GM18507 (cell line): ENCODE measurements around the gene SELENOO.

Source experiments
- DNase-seq: peaks from one replicate; pipeline ENCODE4 v3.0.0; 2011; ENCODE audit warnings: low read depth; ENCODE audit not compliant: insufficient read length; ENCODE audit errors: extremely low spot score
- FAIRE-seq: peaks from 2 replicates; lab custom pipeline; 2011; peaks lifted over from hg19 to GRCh38; lab: Jason Lieb, UNC

SELENOO gene

DNA sequence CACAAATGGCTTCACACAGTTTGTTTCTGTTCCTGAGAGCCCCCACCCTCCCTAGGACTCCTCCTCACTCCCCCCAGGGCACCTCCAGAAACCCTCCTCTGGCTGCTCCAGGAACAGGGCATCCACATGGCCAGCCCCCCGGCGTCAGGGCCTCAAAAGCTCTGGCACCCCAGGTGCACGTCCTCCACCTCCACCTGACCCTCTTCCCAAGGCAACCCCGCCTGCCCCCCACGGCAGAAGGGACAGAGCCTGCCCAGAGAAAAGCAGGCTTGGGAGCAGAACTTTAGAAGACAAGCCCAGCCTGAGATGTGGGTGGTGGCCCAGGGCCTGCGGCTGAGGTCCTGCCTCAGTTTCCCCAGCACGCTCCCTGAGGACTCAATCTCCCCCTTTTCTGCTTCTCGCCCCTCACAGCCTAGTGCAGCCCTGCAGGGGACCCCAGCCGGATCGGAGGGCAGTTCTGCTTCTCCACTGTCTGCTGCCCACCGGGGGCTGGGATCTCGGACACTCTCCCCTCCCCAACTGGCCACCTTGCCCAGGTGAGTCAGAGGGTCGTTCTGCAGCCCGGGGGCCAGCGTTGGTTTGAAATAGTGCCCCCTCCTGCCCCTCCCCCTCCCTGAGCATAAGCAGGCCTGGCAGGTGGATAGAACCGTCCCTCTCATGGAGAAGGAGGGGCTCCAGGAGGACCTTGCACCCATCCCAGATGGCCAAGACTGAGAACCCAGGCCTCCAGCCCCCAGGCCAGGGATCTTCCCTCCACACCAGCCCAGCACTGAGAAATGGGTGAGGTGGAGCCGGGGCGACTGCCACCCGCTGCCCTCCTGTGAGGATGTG, 17.5 kb upstream of the SELENOO start:
- DNase-seq (no peak), FAIRE-seq (no peak)

DNA sequence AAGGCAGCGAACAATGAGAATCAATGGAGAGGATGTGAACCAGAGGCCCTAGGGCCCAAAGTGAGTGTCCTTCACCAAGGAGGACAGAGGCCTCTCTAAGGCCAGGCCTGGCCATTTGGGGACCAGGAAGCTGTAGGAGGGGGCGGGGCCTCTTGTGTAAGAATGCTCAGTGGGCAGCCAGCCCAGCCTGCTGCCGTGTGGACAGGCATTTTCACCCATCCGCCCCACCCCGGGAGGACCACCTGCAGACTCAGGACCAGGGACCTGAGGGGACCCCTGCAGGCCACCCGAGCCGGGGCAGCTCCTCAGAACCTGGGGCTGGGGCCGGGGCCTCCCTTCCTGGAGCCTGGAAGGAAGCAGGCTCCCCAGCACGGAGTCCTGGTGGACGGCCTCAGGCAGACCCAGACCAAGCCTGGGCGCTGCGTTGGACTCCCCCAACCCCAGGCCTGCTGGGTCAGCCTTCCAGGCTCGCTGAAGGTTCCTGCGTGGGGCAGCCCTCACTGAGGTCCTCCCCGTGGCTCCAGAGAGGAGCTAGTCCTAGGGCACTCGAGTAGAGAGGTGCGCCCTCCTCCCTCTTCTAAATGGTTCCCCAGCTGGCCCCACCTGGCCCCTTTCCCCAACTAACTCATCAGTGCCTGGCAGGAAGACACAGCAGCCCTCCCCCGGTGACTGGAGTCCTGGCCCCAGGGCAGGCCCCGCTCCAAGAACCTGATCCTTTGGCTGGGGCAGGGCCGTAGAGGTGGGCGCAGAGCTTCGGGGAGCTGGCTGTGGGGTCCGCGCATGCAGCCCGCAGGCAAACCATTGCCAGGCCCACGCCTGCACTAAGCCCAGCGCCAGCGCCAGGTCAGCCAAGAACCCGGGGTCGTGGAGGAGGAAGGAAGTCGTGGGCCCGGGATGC, 16.6 kb upstream of the SELENOO start:
- DNase-seq, result no peak

DNA sequence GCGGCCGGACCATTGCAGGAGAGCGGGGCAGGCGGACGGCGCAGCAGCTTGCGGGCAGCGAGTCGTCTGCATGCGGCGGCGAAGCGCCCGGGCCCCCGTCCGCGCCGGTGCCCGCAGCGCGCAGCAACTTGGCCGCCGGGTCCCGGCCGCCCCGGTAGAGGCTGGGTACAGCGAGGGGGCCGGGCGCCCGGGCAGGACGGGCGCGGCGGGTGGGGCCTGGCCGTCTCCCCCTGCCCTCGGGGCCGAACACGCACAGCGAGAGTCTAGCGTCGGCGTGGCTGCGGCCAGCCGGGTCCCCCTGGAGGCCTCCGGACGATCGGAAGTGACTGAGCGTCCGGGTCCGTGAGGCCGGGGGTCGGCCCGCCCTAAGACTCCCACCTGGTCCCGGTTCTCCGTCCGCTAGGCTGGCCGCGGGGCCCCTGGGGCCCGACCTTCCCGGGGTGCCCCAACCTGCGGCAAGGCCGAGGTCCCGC, 15.9 kb upstream of the SELENOO start:
- no peak for DNase-seq
- FAIRE-seq, result no peak

More for the DNA sequence above, 16.6 kb upstream of the SELENOO start:
- FAIRE-seq, result no peak

- FAIRE-seq (peak; percentile 53), DNase-seq (peak; percentile 93)
These were observed 15.3 kb upstream of the SELENOO start, which contains the start of gene TRABD for GRCh38 chr22:50185375-50186087. Gene TRABD (plus strand): TSS chr22:50185913. CDS start chr22:50193061, 7,148 bp downstream.

DNA sequence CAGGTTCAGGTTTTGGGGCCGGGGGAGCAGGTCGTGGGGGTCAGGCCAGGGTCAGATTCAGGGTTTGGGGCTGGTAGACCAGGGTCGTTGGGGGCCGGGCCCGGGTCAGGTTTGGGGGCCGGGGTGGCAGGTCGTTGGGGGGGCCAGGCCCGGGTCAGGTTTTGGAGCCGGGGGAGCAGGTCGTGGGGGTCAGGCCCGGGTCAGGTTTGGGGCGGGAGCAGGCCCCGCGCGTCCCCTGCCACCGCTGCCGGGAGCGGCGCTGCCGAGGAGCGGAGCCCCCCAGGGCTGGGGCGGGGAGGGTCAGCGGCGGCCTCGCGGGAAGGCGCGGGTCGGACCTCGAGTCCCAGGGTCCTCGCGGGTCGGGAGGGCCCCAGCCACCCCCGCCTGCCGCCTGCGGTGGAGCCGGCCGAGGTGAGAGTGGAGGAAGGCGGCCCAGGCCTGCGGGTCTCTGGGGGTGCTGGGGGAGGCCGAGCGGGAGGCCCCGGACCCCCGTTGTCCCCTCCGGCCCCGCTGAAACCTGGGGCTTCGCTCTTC, 14.6 kb upstream of the SELENOO start:
- no peak for FAIRE-seq
- no peak for DNase-seq

DNA sequence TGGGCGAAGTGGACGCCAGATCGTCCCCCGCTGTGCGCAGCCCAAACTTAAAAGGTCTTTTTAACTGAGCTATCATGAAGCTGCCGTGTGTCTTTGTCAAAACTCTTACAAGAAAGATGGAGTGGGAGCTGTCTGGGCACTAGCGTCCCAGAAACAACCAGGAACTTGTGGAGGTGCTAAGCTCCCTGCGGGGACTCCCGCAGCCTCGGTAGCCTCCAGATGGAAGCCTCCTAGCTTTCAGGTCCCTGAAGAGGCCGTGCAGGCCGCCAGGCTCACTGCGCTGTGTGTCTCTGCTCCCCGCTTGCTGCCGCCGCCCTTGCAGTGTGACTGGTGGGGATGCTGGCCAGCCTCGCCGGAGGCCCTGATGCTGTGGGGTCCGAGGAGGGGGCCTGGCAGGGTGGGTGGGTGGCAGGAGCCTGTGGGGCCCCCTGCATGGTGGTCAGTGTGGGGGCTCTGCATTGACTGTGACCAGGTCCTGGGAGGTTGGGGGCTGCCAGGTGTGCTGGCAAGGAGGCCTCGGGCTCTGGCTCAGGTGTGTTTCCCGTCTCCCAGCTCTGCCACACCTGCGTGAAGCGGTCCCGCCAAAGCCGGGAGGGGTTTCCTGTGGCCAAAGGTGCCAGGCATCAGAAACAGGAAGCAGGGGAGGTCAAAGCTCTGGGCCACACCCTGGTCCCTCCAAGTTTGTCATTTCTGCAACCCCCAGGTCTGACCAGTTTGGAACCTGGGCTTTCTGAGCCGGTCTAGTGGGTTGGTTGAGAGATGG, 13.9 kb upstream of the SELENOO start:
- FAIRE-seq (peak; percentile 78), DNase-seq (no peak)

GRCh38 chr22:50188356-50188755, 12.5 kb upstream of the SELENOO start:
- no peak for FAIRE-seq
- no peak for DNase-seq

DNA sequence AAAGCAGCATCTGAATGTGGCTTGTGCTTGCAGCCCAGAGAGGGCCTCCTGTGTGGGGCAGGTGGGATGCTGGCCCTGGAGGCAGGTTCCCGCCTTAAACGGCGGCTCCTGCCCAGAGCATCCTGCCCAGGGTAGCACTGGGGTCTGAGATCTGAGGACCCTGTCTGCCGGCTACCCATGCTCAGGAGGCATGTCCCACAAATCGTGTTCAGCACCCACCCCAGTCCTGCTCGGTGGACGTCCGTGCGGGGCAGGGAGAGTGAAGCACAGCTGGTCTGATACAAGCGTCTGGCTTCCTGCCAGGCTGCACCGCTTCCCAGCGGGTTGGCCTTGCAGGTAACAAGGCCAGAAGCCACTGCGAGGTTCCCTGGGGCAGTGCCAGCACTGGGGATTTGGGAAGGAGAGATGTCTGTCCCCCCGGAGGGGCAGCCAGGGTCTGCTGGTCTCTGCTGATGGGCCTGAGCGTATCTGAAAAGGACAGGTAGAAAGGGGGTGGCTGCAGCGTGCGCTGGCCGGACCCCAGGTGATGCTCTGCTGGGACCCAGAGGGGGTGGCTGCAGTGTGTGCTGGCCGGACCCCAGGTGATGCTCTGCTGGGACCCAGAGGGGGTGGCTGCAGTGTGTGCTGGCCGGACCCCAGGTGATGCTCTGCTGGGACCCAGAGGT, 11.5 kb upstream of the SELENOO start:
- FAIRE-seq, result no peak
- DNase-seq, result no peak

DNA sequence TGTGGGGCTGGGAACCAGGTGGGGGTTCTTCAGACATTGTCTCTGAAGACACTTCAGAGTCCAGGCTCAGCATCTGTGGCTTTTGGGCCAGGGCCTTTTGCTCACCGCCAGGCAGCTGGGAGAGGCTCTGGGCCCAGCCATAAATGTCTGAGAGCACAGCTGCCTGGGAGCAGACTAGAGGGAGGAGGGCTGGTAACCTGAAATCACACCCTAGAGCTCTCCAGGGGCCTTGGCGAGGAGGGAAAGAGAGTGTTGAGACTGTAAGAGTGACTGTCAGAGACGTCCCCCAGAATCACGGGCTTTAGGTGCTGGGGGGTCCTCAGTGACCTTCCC, 11.0 kb upstream of the SELENOO start:
- DNase-seq (no peak), FAIRE-seq (no peak)

GRCh38 chr22:50190182-50190940, 10.4 kb upstream of the SELENOO start:
- FAIRE-seq, result no peak

DNA sequence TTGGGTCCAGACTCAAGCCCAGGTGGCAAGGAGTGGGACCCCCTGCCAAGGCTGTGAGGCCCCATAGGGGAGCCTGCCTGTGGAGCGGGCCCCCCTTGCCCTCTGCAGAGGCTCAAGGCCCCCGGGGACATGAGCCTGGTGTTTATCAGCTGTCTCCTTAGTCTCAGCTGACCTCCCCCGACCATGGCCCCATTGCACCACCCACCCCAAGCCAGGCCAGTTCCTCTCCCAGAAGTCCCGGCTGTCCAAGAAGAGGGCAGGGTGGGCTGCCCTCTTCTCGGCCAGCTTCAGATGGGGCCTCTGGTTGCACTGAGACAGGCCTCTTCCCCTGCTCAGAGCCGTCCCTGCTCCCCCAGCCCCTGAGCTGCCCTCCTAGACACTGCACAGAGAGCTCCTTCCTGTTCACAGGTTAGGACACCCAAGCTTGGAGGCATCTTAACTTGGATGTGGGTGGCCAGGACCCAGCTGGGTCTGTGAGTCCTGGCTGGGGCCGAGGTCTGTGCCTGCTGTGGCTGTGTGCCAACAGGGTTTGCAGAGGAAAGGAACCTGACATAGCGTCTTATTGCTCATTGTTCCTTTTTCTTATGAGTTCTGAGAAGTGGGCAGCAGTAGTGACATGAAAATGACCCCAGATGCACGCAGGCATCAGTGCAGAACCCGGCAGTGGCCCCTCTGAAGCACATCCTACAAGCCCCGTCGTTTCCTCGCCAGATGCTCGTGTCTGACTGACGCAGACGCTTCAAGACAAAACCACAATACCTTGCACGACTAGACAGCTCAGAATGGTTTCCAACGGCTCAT, 9.7 kb upstream of the SELENOO start:
- FAIRE-seq, result peak; percentile 98
- no peak for DNase-seq

More at GRCh38 chr22:50190182-50190940, 10.4 kb upstream of the SELENOO start:
- peak; percentile 61 for DNase-seq

DNA sequence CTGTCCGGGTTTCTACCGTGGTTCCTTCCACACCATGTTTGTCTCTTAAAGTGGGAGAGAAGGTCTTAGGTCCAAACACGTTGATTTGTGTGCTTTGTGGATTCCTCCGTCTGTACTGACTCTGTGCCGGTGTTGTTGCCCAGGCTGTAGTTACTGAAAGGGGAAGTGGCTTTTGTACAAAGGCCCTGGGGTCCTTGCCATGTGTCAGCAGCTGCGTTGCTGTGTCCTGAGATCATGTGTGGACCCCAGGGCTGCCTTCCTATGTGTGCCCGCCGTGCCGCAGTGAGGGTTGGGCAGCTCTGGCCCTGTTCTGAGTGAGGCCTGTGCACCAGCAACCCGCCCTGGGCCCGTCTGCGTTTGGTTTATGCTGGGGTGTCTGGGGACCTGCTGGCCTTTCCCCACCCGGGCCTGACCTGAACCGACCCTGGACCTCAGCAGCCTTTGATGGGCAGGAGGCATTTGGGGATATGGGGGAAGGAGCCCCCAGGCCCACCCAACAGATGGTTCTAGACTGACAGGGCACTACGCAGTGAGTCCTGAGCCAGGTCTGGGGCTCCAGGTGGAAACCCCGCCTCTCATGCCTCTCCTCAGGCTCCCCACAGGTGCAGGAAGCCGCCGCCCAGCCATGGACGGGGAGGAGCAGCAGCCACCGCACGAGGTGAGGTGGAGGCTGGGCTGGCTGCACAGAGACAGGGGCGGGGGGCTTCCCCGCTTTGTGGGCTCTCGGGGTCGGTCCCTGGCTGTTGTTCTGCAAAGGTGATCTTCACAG, 8.2 kb upstream of the SELENOO start:
- no peak for DNase-seq
- peak; percentile 56 for FAIRE-seq

GRCh38 chr22:50193621-50194020, 7.2 kb upstream of the SELENOO start:
- DNase-seq (no peak), FAIRE-seq (no peak)

DNA sequence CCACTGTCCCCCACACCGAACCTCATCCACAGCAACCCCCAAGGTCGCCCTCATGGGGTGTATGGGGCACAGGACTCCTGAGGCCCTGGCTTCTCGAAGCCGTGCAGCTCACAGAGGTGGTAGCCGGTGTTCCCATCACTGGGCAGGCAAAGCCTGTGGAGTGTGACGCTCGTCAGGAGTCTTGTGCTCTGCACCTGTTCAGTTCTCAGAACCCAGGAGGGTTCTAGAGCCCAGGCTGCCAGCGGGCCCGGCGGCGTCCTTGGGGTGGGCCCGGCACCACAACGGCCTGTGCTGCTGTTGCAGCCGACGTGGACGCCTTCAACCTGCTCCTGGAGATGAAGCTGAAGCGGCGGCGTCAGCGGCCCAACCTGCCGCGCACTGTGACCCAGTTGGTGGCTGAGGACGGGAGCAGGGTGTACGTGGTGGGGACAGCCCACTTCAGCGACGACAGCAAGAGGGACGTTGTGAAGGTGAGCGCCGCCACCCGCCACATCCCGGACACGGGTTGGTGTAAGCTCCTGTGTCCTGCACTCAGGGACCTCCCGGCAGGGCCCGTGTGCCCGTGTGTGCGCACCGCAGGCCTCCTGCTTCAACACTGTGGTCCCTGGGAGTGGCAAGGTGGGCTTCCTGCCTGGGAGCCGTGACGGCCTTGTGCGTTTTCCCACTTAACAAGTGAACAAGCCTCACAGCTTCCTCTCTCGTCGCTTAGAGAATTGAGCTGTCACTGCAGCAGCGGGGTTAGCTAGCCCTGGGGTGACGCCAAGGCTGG, 6.6 kb upstream of the SELENOO start:
- DNase-seq, result no peak
- FAIRE-seq, result no peak

DNA sequence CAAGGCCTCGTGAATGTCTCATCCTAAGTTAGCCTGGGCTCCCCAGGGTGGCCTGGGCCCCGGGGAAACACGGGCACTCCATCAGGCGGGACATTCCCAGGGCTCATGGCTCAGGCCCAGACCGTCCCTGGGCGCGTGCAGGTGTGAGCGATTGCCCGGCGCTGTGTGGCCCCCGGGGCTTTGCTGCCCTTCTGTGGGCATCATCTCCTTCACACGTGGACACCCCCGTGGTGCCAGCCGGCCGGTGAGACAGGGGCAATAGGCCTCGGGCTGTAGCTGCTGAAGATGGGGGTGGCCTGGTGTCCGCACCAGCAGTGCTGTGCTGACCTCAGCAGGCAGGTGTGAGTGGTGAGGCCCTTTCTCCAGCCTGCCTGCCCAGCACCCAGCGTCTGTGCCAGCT, 4.6 kb upstream of the SELENOO start:
- DNase-seq (no peak), FAIRE-seq (no peak)
